B cell (primary cell): ENCODE measurements around the gene PMIS2. TPM values are rescaled to one million over a fixed set of nuclear protein-coding genes. Genes with fewer than 3 reads are reported as not detected.

Experiments
- ATAC-seq: fragments of 200-7000 bp; cut with Tn5 transposase; one replicate; pipeline ENCODE4 v1.10.0; 2021; ENCODE audit warnings: low read depth, mild to moderate bottlenecking, moderate number of reproducible peaks, moderate library complexity
- CTCF ChIA-PET: fragments of 350-600 bp; sonication (Branson Sonifier 250); formaldehyde crosslinking; loops from one replicate; lab custom pipeline; 2021; ENCODE audit warnings: antibody characterized with exemption, inconsistent platforms; lab: Charles Lee
- POLR2A ChIA-PET: fragments of 350-600 bp; sonication (Branson Sonifier 250); formaldehyde crosslinking; loops from one replicate; lab custom pipeline; 2021; ENCODE audit warnings: antibody characterized with exemption; lab: Charles Lee
- DNase-seq: peaks from one replicate; pipeline ENCODE4 v3.0.0; 2013
- H2AFZ ChIP-seq: 2 replicates; pipeline ENCODE4 v1.6.1; 2012; ENCODE audit warnings: mild to moderate bottlenecking, low read depth, low read length; ENCODE audit not compliant: insufficient read depth, poor library complexity, severe bottlenecking
- H3K27ac ChIP-seq, 2 donors: 1 replicate in 1 of 2; 2 replicates in 1 of 2; pipeline ENCODE4 v1.5.1; 2012 to 2013; ENCODE audit warnings: low read length in 2 of 2, mild to moderate bottlenecking in 2 of 2, moderate library complexity in 1 of 2
- H3K27me3 ChIP-seq, 4 experiments: fragments of 200-600 bp in 1 of 4; sonication (generic) in 1 of 4; replicated peaks in 1 of 4; 1 replicate in 2 of 4; 2 replicates in 2 of 4; pipeline versions ENCODE4 v1.6.1 to v1.7.0; 2013 to 2016; ENCODE audit warnings: low read length in 3 of 4, mild to moderate bottlenecking in 2 of 4, mixed read lengths in 1 of 4, moderate library complexity in 1 of 4; ENCODE audit not compliant: insufficient read depth in 4 of 4, control insufficient read depth in 3 of 4; ENCODE audit errors: control extremely low read depth in 1 of 4
- H3K36me3 ChIP-seq, 2 experiments: replicated peaks in 1 of 2; 1 replicate in 1 of 2; 2 replicates in 1 of 2; pipeline versions ENCODE4 v1.6.1 to v1.7.1; 2013; ENCODE audit warnings: low read length in 1 of 2; ENCODE audit not compliant: insufficient read depth in 2 of 2, control insufficient read depth in 1 of 2; ENCODE audit errors: control extremely low read depth in 1 of 2, extremely low read depth in 1 of 2
- H3K4me1 ChIP-seq, 2 donors: fragments of 200-600 bp in 1 of 2; sonication (generic) in 1 of 2; 1 replicate in 1 of 2; 2 replicates in 1 of 2; pipeline versions ENCODE4 v1.5.1 to v1.6.1; 2013 to 2017; ENCODE audit warnings: low read length in 2 of 2; ENCODE audit not compliant: control insufficient read depth in 2 of 2, insufficient read depth in 2 of 2
- H3K4me2 ChIP-seq: replicated peaks from 2 replicates; pipeline ENCODE3; 2012; ENCODE audit warnings: mild to moderate bottlenecking, low read depth, low read length; ENCODE audit not compliant: poor library complexity, severe bottlenecking
- H3K4me3 ChIP-seq, 5 experiments: fragments of 200-600 bp in 1 of 5; sonication (generic) in 1 of 5; 1 replicate in 3 of 5; 2 replicates in 2 of 5; pipeline versions ENCODE4 v1.5.1 to v1.7.0; 2011 to 2016; ENCODE audit warnings: low read length in 4 of 5, mild to moderate bottlenecking in 4 of 5, low read depth in 2 of 5, control low read depth in 1 of 5, moderate library complexity in 1 of 5; ENCODE audit not compliant: insufficient read depth in 1 of 5; ENCODE audit errors: control extremely low read depth in 1 of 5, extremely low read depth in 1 of 5
- H3K79me2 ChIP-seq: fragments of 200-600 bp; sonication (generic); one replicate; pipeline ENCODE4 v1.6.0; 2016; ENCODE audit warnings: low read length; ENCODE audit not compliant: control insufficient read depth, insufficient read depth
- H3K9ac ChIP-seq: fragments of 200-600 bp; sonication (generic); 2 replicates; pipeline ENCODE4 v1.6.1; 2017; ENCODE audit warnings: mild to moderate bottlenecking, low read length, moderate library complexity
- H3K9me3 ChIP-seq, 3 donors: one replicate each; pipeline versions ENCODE4 v1.6.1 to v1.7.1; 2013; ENCODE audit warnings: low read length in 2 of 3; ENCODE audit not compliant: control insufficient read depth in 2 of 3, insufficient read depth in 1 of 3; ENCODE audit errors: control extremely low read depth in 1 of 3
- H4K20me1 ChIP-seq: 2 replicates; pipeline ENCODE4 v1.6.0; 2012; ENCODE audit warnings: mild to moderate bottlenecking, low read length; ENCODE audit not compliant: insufficient read depth, control insufficient read depth, poor library complexity, severe bottlenecking
- H3K27ac Mint-ChIP-seq: one replicate; pipeline ENCODE4 v1.8.0; 2021; ENCODE audit warnings: mixed read lengths
- H3K27me3 Mint-ChIP-seq: one replicate; pipeline ENCODE4 v1.8.0; 2021; ENCODE audit warnings: mixed read lengths
- H3K4me1 Mint-ChIP-seq: one replicate; pipeline ENCODE4 v1.8.0; 2021; ENCODE audit warnings: mixed read lengths
- H3K4me3 Mint-ChIP-seq: one replicate; pipeline ENCODE4 v1.8.0; 2021; ENCODE audit warnings: mixed read lengths
- H3K9me3 Mint-ChIP-seq: one replicate; pipeline ENCODE4 v1.8.0; 2022; ENCODE audit warnings: mixed read lengths; ENCODE audit not compliant: insufficient read depth
- EZH2 ChIP-seq: IDR thresholded peaks from 2 replicates; pipeline ENCODE4 v1.6.1; 2012; ENCODE audit warnings: borderline replicate concordance, low read depth, mild to moderate bottlenecking, moderate library complexity, low read length; ENCODE audit not compliant: insufficient read depth, poor library complexity, severe bottlenecking
- WGBS: methylation state at CpG from one replicate; pipeline ENCODE4 v1.1.5; 2013; ENCODE audit warnings: missing lambda C conversion rate; ENCODE audit not compliant: insufficient coverage; 5-methylcytosine and 5-hydroxymethylcytosine counted together
- intact Hi-C: fragments of 100-400 bp; cut with micrococcal nuclease; formaldehyde crosslinking; loops from one replicate; pipeline ENCODE4 v1.10.0; 2022
- polyA plus RNA-seq: library from polyadenylated mRNA; depleted of rRNA; stranded (reverse); fragments of >200 nt; gene quantifications from 2 replicates; pipeline ENCODE4 v1.2.3, GENCODE V29; 2012
- total RNA-seq, 2 donors: library from RNA; stranded (reverse); fragments of 120-200 nt in 1 of 2; gene quantifications; 1 replicate in 1 of 2; 2 replicates in 1 of 2; pipeline versions ENCODE4 v1.2.3 to v1.2.4, GENCODE V29; 2013 to 2022
- TF ChIP-seq, protein P1 (sequence below): fragments of 200-600 bp; IDR thresholded peaks from one replicate; pipeline ENCODE4 v1.8.0; 2022; ENCODE audit warnings: antibody characterized with exemption, mild to moderate bottlenecking

Gene PMIS2
- total and polyA plus RNA-seq, 2 donors (not counting 1 experiment from before 2014, with no cell fraction given), result not detected

DNA sequence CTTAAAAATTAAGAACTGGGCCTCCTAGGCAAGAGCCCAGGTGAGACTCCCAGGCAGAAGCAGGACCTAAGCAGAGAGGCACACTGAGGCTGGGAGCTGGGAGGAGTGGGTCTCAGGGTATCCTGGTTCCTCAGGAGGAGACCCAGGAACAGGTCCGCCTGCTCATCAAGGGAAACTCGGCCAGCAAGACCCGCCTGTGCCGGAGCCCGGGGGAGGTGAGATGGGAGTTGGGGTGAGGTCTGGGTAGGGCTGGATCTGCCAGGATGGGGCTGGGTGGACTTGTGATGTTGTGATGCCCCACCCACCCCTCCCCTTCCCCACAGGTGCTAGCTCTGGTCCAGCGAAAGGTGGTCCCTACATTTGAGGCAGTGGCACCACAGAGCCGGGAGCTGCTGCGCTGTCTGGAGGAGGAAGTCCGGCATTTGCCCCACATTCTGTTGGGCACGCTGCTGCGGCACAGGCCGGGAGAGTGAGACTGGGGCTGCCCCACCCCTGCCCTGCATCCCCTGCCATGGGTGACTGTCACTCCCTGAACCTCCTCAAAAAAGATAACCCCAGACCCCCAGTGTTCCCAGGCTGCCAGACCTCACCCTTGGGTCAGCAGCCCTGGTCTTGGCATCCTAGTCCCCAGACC is 33.4 kb downstream of the PMIS2 start:
- Mint-ChIP-seq H3K27me3 (no peaks in the 10 kb centered on the region), H3K27ac (no peak overlapping the region), H3K4me1 (no peaks in the 10 kb centered on the region), H3K9me3 (no peaks in the 10 kb centered on the region), H3K4me3 (no peak overlapping the region)
- Histone ChIP-seq H3K79me2 (no peaks in the 10 kb centered on the region), H3K27ac (no peak overlapping the region), H4K20me1 (no peaks in the 10 kb centered on the region), H3K4me3 (no peak overlapping the region), H3K36me3 (peaks cover 0 to 27% of the 10 kb centered on the region in 2 experiments), H3K4me2 (no peak overlapping the region), H3K4me1 (no peaks in the 10 kb centered on the region), H3K9ac (no peak overlapping the region), H3K9me3 (no peaks in the 10 kb centered on the region), H2AFZ (no peak overlapping the region), H3K27me3 (no peaks in the 10 kb centered on the region)
- TF ChIP-seq EZH2, result no peak
- TF ChIP-seq, protein P1, sequence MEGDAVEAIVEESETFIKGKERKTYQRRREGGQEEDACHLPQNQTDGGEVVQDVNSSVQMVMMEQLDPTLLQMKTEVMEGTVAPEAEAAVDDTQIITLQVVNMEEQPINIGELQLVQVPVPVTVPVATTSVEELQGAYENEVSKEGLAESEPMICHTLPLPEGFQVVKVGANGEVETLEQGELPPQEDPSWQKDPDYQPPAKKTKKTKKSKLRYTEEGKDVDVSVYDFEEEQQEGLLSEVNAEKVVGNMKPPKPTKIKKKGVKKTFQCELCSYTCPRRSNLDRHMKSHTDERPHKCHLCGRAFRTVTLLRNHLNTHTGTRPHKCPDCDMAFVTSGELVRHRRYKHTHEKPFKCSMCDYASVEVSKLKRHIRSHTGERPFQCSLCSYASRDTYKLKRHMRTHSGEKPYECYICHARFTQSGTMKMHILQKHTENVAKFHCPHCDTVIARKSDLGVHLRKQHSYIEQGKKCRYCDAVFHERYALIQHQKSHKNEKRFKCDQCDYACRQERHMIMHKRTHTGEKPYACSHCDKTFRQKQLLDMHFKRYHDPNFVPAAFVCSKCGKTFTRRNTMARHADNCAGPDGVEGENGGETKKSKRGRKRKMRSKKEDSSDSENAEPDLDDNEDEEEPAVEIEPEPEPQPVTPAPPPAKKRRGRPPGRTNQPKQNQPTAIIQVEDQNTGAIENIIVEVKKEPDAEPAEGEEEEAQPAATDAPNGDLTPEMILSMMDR, result no peak
- ATAC-seq (no peak), DNase-seq (no peak)
- CTCF ChIA-PET, result no interaction called here
- POLR2A ChIA-PET, result no interaction called here
- intact Hi-C loops, result no loop called here
- 100% methylated on average over 7 of the region's 12 CpGs for WGBS

- no peak overlapping the region for H3K27ac Mint-ChIP-seq
- no peak overlapping the region for H3K4me3 ChIP-seq
- H3K9me3 ChIP-seq, result no peaks in the 10 kb centered on the region
- no peak for ATAC-seq
- TF ChIP-seq, protein P1, result no peak
- TF ChIP-seq EZH2, result no peak
- no peaks in the 10 kb centered on the region for H3K4me1 Mint-ChIP-seq
- no peak overlapping the region for H3K9ac ChIP-seq
- no peak overlapping the region for H3K4me2 ChIP-seq
- no peak for DNase-seq
- H3K27ac ChIP-seq, result no peak overlapping the region
- no peaks in the 10 kb centered on the region for H3K27me3 ChIP-seq
- CTCF ChIA-PET, result no interaction called here
- no peaks in the 10 kb centered on the region for H3K27me3 Mint-ChIP-seq
- POLR2A ChIA-PET, result no interaction called here
- H3K4me1 ChIP-seq, result no peaks in the 10 kb centered on the region
- WGBS, result 99% methylated on average over 17 of the region's 17 CpGs
- H2AFZ ChIP-seq, result no peak overlapping the region
- no peaks in the 10 kb centered on the region for H3K79me2 ChIP-seq
- no peaks in the 10 kb centered on the region for H4K20me1 ChIP-seq
- H3K9me3 Mint-ChIP-seq, result no peaks in the 10 kb centered on the region
- no peak overlapping the region for H3K4me3 Mint-ChIP-seq
- H3K36me3 ChIP-seq, result peaks cover 0 to 24% of the 10 kb centered on the region in 2 experiments
- intact Hi-C loops, result no loop called here
Observed at GRCh38 chr19:35620001-35620400, 34.0 kb downstream of the PMIS2 start.
